Neural cell (in vitro differentiated cells): Measurements from ENCODE around the gene SLC17A9.

Experiments used
- RAD21 ChIP-seq: fragments of 450-650 bp; conservative IDR thresholded peaks from 2 replicates; pipeline ENCODE4 v1.6.1; 2014; ENCODE audit warnings: antibody characterized with exemption, mild to moderate bottlenecking, moderate library complexity
- TF ChIP-seq, protein P1 (sequence below): fragments of 450-650 bp; IDR thresholded peaks from 2 replicates; pipeline ENCODE4 v1.5.1; 2014; ENCODE audit warnings: antibody characterized with exemption, mild to moderate bottlenecking, moderate library complexity; ENCODE audit not compliant: poor library complexity, severe bottlenecking

DNA sequence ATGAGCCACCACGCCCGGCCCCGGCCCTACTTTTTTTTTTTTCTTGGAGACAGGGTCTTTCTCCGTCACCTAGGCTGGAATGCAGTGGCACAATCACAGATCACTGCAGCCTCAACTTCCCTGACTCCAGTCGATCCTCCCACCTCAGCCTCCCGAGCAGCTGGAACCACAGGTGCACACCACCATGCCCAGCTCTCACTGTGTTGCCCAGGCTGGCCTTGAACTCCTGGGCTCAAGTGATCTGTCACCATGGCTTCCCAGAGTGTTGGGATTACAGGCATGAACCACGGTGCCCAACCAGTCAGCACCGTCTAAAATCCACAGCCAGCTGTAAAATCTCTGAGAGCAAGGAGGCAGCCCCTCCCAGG lies 17.4 kb downstream of the SLC17A9 start:
- TF ChIP-seq RAD21, result no peak
- TF ChIP-seq, protein P1, sequence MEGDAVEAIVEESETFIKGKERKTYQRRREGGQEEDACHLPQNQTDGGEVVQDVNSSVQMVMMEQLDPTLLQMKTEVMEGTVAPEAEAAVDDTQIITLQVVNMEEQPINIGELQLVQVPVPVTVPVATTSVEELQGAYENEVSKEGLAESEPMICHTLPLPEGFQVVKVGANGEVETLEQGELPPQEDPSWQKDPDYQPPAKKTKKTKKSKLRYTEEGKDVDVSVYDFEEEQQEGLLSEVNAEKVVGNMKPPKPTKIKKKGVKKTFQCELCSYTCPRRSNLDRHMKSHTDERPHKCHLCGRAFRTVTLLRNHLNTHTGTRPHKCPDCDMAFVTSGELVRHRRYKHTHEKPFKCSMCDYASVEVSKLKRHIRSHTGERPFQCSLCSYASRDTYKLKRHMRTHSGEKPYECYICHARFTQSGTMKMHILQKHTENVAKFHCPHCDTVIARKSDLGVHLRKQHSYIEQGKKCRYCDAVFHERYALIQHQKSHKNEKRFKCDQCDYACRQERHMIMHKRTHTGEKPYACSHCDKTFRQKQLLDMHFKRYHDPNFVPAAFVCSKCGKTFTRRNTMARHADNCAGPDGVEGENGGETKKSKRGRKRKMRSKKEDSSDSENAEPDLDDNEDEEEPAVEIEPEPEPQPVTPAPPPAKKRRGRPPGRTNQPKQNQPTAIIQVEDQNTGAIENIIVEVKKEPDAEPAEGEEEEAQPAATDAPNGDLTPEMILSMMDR, result no peak
